Osteoblast (primary cell): Measurements from ENCODE around the gene LIN52. TPM values are rescaled to one million over a fixed set of nuclear protein-coding genes. Genes with fewer than 3 reads are reported as not detected.

Source experiments
- DNase-seq: peaks from one replicate; pipeline ENCODE4 v3.0.0; 2011; ENCODE audit warnings: low spot score, mixed read lengths; ENCODE audit not compliant: insufficient read length; ENCODE audit errors: missing footprints
- H2AFZ ChIP-seq: 2 replicates; pipeline ENCODE4 v1.6.0; 2011; ENCODE audit warnings: mild to moderate bottlenecking, low read length
- H3K27ac ChIP-seq: 2 replicates; pipeline ENCODE4 v1.5.1; 2011; ENCODE audit warnings: mild to moderate bottlenecking, low read depth, low read length, moderate library complexity
- H3K27me3 ChIP-seq: 2 replicates; pipeline ENCODE4 v1.6.0; 2012; ENCODE audit warnings: mild to moderate bottlenecking, control low read depth, inconsistent platforms, low read length, moderate library complexity; ENCODE audit not compliant: insufficient read depth
- H3K36me3 ChIP-seq: 2 replicates; pipeline ENCODE4 v1.5.1; 2011; ENCODE audit warnings: mild to moderate bottlenecking, low read length, control low read depth, moderate library complexity; ENCODE audit not compliant: insufficient read depth
- H3K4me1 ChIP-seq: 2 replicates; pipeline ENCODE4 v1.5.1; 2011; ENCODE audit warnings: mild to moderate bottlenecking, low read length, control low read depth, moderate library complexity; ENCODE audit not compliant: insufficient read depth
- H3K4me2 ChIP-seq: 2 replicates; pipeline ENCODE4 v1.6.0; 2011; ENCODE audit warnings: mild to moderate bottlenecking, low read length; ENCODE audit not compliant: insufficient read depth
- H3K4me3 ChIP-seq: fragments of 200-600 bp; sonication (generic); 3 replicates; pipeline ENCODE4 v1.5.1; 2012; ENCODE audit warnings: mild to moderate bottlenecking, low read length, inconsistent platforms; ENCODE audit not compliant: insufficient read depth
- H3K79me2 ChIP-seq: 2 replicates; pipeline ENCODE4 v1.6.0; 2012; ENCODE audit warnings: mild to moderate bottlenecking, low read length, control low read depth, inconsistent platforms; ENCODE audit not compliant: insufficient read depth
- H3K9me3 ChIP-seq: 2 replicates; pipeline ENCODE4 v1.5.1; 2011; ENCODE audit warnings: low read depth, low read length, control low read depth
- H4K20me1 ChIP-seq: 2 replicates; pipeline ENCODE4 v1.6.0; 2012; ENCODE audit warnings: mild to moderate bottlenecking, low read length, control low read depth; ENCODE audit not compliant: insufficient read depth
- total RNA-seq: library from RNA; depleted of rRNA; stranded (reverse); fragments of >200 nt; gene quantifications from 2 replicates; pipeline ENCODE4 v1.2.3, GENCODE V29; 2012
- TF ChIP-seq, protein P1 (sequence below): IDR thresholded peaks from 2 replicates; pipeline ENCODE4 v1.5.1; 2011; ENCODE audit warnings: mild to moderate bottlenecking, low read depth, low read length, moderate library complexity; ENCODE audit errors: extremely low read depth

LIN52 gene, protein sequence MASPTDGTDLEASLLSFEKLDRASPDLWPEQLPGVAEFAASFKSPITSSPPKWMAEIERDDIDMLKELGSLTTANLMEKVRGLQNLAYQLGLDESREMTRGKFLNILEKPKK
- total RNA-seq = 6.9 and 7.4 TPM in 2 replicates

- TF ChIP-seq, protein P1, sequence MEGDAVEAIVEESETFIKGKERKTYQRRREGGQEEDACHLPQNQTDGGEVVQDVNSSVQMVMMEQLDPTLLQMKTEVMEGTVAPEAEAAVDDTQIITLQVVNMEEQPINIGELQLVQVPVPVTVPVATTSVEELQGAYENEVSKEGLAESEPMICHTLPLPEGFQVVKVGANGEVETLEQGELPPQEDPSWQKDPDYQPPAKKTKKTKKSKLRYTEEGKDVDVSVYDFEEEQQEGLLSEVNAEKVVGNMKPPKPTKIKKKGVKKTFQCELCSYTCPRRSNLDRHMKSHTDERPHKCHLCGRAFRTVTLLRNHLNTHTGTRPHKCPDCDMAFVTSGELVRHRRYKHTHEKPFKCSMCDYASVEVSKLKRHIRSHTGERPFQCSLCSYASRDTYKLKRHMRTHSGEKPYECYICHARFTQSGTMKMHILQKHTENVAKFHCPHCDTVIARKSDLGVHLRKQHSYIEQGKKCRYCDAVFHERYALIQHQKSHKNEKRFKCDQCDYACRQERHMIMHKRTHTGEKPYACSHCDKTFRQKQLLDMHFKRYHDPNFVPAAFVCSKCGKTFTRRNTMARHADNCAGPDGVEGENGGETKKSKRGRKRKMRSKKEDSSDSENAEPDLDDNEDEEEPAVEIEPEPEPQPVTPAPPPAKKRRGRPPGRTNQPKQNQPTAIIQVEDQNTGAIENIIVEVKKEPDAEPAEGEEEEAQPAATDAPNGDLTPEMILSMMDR = no peak
- peak within 1 kb of the TSS; percentile 98 for H2AFZ ChIP-seq
- H3K4me3 ChIP-seq = peak within 1 kb of the TSS; percentile 96
- peaks cover 2% of the 10 kb centered on the region for H3K36me3 ChIP-seq
- no peaks in the 10 kb centered on the region for H4K20me1 ChIP-seq
- H3K27me3 ChIP-seq = no peaks in the 10 kb centered on the region
- DNase-seq = peak; percentile 98
- H3K79me2 ChIP-seq = peaks cover 27% of the 10 kb centered on the region
- H3K9me3 ChIP-seq = no peaks in the 10 kb centered on the region
- peak within 1 kb of the TSS; percentile 87 for H3K27ac ChIP-seq
- H3K4me1 ChIP-seq = peaks cover 22% of the 10 kb centered on the region
- peak within 1 kb of the TSS; percentile 100 for H3K4me2 ChIP-seq
Observed at GRCh38 chr14:74084277-74085046, at the start of gene LIN52, which contains the start of gene ALDH6A1. Gene LIN52, plus strand, starts transcription at chr14:74084956. Its CDS starts 19 bp downstream, at chr14:74084975. Gene ALDH6A1, minus strand, starts transcription at chr14:74084453. Its CDS starts 59 bp downstream, at chr14:74084394.

- H4K20me1 ChIP-seq = no peaks in the 10 kb centered on the region
- TF ChIP-seq, protein P1 = no peak
- H3K9me3 ChIP-seq = no peaks in the 10 kb centered on the region
- H3K36me3 ChIP-seq = no peaks in the 10 kb centered on the region
- no peaks in the 10 kb centered on the region for H3K27me3 ChIP-seq
- no peak overlapping the region for H2AFZ ChIP-seq
- no peak overlapping the region for H3K4me3 ChIP-seq
- no peak overlapping the region for H3K27ac ChIP-seq
- no peak overlapping the region for H3K4me2 ChIP-seq
- H3K79me2 ChIP-seq = no peaks in the 10 kb centered on the region
- peak; percentile 10 for DNase-seq
- H3K4me1 ChIP-seq = no peaks in the 10 kb centered on the region
Observed at GRCh38 chr14:74035556-74035955, 49.2 kb upstream of the LIN52 start.

DNA sequence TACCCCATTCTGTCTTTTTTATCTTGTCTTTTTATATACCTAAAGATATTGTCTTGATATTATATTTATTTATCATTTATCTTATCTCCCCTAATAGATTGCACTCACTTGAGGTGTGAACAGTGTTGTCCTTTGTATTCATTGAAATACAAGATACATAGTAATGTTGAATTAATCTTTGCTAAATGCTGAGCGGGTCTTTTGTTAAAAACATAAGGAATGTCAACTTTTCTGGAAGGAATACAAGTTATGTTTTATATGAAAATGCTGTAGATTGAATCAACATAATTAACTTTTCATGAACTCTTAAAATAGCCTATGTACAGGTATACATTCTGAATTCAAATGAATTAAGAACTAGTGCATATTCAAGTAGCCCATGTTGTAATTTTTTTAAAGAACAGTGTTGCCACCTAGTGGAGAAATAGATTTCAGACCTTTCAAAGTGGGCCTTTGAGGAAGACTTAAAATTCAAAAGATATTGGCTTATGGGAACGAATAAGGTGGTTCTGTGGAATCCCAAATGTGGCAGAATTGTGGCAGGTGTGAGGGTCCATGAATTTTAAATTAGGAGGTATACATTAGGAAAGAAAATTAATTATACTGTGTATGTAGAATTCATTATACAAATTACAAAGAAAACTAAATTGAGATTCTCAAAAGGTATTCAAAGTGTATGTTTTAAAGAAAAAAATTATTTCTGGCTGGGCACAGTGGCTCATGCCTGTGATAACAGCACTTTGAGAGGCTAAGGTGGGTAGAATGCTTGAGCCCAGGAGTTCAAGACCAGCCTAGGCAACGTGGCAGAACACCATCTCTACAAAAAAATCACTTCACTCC, 46.5 kb upstream of the LIN52 start:
- TF ChIP-seq, protein P1 = peak; percentile 73
- no peaks in the 10 kb centered on the region for H3K79me2 ChIP-seq
- no peaks in the 10 kb centered on the region for H3K9me3 ChIP-seq
- DNase-seq = peak; percentile 77
- H3K4me3 ChIP-seq = no peak overlapping the region
- no peaks in the 10 kb centered on the region for H4K20me1 ChIP-seq
- H2AFZ ChIP-seq = no peak overlapping the region
- H3K27ac ChIP-seq = no peak overlapping the region
- H3K36me3 ChIP-seq = no peaks in the 10 kb centered on the region
- H3K27me3 ChIP-seq = no peaks in the 10 kb centered on the region
- no peak overlapping the region for H3K4me2 ChIP-seq
- H3K4me1 ChIP-seq = no peaks in the 10 kb centered on the region

DNA sequence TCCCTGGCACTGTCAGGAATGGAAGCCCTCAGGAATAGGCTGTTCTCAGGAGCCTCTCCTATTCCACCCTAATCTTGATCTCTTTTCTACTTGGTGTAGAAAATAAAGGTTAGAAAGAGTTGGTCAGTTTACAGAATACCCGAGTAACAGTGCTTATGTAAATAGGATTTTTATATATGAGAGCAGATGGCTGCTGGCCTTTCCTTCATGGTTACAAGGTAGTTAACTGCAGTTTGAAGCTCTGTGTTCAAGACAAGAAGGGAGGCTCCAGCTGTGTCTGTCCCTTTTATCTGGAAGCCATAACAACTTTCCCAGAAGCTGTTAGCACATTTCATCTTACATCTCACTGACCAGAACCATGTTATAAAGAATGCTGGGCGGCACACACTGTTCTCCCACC, 42.5 kb upstream of the LIN52 start:
- no peak for DNase-seq
- H3K27me3 ChIP-seq = no peaks in the 10 kb centered on the region
- H3K4me2 ChIP-seq = no peak overlapping the region
- H3K9me3 ChIP-seq = no peaks in the 10 kb centered on the region
- no peaks in the 10 kb centered on the region for H4K20me1 ChIP-seq
- TF ChIP-seq, protein P1 = no peak
- H3K27ac ChIP-seq = no peak overlapping the region
- no peaks in the 10 kb centered on the region for H3K4me1 ChIP-seq
- peaks cover 4% of the 10 kb centered on the region for H3K36me3 ChIP-seq
- no peaks in the 10 kb centered on the region for H3K79me2 ChIP-seq
- H3K4me3 ChIP-seq = no peak overlapping the region
- H2AFZ ChIP-seq = no peak overlapping the region
